GM19023 (cell line): ENCODE results near the gene SLC38A8.

Experiments
- ATAC-seq: cut with Tn5 transposase; IDR thresholded peaks from one replicate; pipeline ENCODE4 v1.9.1; 2021; ENCODE audit warnings: mild to moderate bottlenecking, moderate library complexity; ENCODE audit not compliant: unreplicated experiment

The SLC38A8 gene

GRCh38 chr16:84003038-84003437 is 39.6 kb downstream of the SLC38A8 start:
- no peak for ATAC-seq

GRCh38 chr16:84001726-84002125 is 40.9 kb downstream of the SLC38A8 start:
- ATAC-seq: no peak

- no peak for ATAC-seq
Measured at GRCh38 chr16:84000989-84001642, 41.5 kb downstream of the SLC38A8 start.

GRCh38 chr16:83998091-83998490 is 44.5 kb downstream of the SLC38A8 start:
- ATAC-seq: no peak

- ATAC-seq: no peak
Measured at GRCh38 chr16:83996481-83997252, 45.9 kb downstream of the SLC38A8 start.

- no peak for ATAC-seq
Measured at GRCh38 chr16:83995754-83996153, 46.8 kb downstream of the SLC38A8 start.

GRCh38 chr16:83994703-83995102 is 47.9 kb downstream of the SLC38A8 start:
- ATAC-seq: no peak

GRCh38 chr16:83994087-83994486 is 48.5 kb downstream of the SLC38A8 start:
- ATAC-seq: no peak

- ATAC-seq: no peak
Measured at GRCh38 chr16:83992624-83993023, 50.0 kb downstream of the SLC38A8 start.

- no peak for ATAC-seq
Measured at GRCh38 chr16:83990492-83990891, 52.1 kb downstream of the SLC38A8 start.

GRCh38 chr16:83989300-83989699 is 53.3 kb downstream of the SLC38A8 start:
- no peak for ATAC-seq

- no peak for ATAC-seq
Measured at GRCh38 chr16:83983491-83983890, 59.1 kb downstream of the SLC38A8 start.

- no peak for ATAC-seq
Measured at GRCh38 chr16:83981799-83982198, 60.8 kb downstream of the SLC38A8 start.

- no peak for ATAC-seq
Measured at GRCh38 chr16:83980794-83981193, 61.8 kb downstream of the SLC38A8 start.

- ATAC-seq: no peak
Measured at GRCh38 chr16:83979441-83979840, 63.2 kb downstream of the SLC38A8 start.

GRCh38 chr16:83978401-83978904 is 64.1 kb downstream of the SLC38A8 start:
- ATAC-seq: no peak

GRCh38 chr16:83977056-83977815 is 65.4 kb downstream of the SLC38A8 start:
- ATAC-seq: no peak

GRCh38 chr16:83975590-83976260 is 66.9 kb downstream of the SLC38A8 start:
- no peak for ATAC-seq

GRCh38 chr16:83974475-83974874 is 68.1 kb downstream of the SLC38A8 start:
- ATAC-seq: no peak

- no peak for ATAC-seq
Measured at GRCh38 chr16:83973581-83974385, 68.8 kb downstream of the SLC38A8 start.
